ENCODE results near the gene HSD3B7.
A peak's percentile ranks its signal among the peaks of the same experiment; 100 is the strongest.

The HSD3B7 gene

DNA sequence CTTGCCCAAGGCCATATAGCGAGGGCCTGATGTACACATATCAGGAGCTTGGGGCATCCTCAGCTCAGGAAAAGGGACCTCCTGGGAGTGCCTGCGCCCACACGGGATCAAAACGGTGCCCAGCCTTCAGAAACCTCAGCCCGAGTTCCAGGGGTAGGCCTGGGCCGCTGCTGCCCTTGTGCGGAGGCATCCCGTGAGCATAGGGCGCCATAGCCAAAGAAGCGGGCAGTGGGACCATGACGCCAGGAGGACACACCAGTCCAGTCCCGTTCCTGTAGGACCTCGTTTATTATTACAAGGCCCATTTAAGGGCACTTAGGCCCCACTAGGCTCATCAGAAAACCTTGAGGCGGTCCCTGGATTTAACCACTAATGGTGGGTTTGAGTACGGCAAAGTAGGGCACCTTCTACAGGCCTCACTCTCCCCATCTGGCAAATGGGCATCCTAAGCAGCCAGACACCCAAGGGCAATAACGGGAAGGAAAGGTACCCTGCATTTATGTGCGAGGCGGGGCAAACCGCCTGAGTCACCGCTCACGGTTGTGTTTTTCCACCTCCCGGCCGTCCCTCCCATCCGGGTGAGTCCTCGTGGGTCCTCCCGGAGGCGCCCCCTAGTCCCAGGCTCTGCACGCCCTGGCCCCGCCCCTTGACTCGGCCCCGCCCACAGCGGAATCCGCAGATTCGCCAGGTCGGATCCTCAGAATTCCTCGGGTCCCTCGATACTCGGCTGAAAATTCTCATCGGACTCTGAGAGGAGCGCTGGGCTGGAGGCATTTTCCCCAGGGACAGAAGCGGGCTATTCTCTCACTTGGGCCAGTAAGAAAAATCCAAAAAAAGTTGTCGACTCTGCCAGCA lies 28.2 kb upstream of the HSD3B7 start:
- DNase-seq (ENCODE audit: low spot score), result peak; percentile 89

GRCh38 chr16:30957456-30958174 lies 27.4 kb upstream of the HSD3B7 start, which contains the start of gene SETD1A:
SETD1A (plus strand) TSS chr16:30957754; CDS start chr16:30958732, 978 bp downstream.
- DNase-seq (ENCODE audit: low spot score), result peak; percentile 97

DNA sequence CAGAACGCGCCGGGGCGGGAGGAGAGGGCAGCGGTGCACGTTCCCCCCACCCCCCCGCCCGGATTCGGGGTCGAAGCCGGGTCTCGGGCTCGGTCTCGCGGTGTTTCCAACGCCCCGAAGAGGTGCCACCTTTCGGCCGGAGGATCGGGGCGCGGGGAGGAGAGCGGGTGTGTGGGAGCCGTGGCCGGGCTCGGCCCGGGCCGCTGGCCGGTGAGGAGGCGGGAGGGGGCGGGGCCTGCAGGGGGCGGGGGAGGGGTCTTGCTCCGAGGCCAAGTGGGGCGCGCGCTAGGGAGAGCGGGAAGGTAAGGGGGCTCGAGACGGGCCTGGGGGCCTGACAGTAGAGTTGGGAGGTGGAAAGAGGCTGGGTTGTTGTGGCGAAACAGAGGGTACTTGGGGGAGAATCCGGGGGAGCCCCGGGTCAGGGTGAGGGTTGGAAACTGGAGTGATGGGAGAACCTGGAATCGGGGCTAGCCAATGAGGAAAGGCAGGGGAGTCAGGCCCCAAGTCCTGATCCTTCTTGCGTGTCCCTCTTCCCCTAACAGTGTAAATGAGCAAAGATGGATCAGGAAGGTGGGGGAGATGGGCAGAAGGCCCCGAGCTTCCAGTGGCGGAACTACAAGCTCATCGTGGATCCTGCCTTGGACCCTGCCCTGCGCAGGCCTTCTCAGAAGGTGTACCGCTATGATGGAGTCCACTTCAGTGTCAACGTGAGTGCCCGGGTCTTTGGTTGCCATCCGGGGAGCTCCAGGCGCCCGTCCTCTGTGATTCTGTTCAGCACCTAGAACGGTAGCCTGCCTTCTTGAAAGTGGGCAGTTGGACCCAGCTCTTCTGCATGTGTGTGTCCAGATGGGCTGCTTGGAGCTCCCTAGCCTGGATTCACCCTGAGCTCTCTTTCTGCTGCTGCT lies 26.6 kb upstream of the HSD3B7 start:
- peak; percentile 83 for DNase-seq (ENCODE audit: low spot score)

DNA sequence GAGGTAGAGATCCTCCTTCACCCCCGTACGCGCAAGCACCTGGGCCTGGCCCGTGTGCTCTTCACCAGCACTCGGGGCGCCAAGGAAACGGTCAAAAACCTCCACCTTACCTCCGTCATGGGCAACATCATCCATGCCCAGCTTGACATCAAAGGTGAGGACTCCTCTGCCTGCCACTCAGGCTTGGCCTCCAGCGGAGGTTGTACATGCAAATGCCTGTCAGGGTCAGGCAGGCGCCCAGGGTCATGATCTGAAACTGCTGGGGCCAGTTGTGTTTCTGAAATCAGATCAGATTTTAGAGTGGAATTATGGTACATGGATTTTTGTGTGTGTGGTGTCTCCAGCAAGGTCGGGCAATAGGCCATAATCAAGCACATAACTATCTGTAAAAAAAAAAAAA lies 23.6 kb upstream of the HSD3B7 start:
- no peak for DNase-seq (ENCODE audit: low spot score)

- DNase-seq (ENCODE audit: low spot score), result no peak
Observed at GRCh38 chr16:30963925-30964511, 21.0 kb upstream of the HSD3B7 start.

DNA sequence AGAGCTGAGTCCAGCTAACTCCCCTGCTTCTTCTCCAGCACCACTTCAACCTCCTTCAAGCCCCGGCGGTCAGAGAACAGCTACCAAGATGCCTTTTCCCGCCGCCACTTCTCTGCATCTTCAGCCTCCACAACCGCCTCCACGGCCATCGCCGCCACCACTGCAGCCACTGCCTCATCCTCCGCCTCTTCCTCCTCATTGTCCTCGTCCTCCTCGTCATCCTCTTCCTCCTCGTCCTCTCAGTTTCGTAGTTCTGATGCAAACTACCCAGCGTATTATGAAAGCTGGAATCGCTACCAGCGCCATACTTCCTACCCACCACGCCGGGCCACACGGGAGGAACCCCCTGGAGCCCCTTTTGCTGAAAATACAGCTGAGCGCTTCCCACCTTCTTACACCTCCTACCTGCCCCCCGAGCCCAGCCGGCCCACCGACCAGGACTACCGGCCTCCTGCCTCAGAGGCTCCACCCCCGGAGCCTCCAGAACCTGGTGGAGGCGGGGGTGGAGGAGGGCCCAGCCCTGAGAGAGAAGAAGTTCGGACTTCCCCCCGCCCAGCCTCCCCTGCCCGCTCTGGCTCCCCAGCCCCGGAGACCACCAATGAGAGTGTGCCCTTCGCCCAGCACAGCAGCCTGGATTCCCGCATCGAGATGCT lies 20.3 kb upstream of the HSD3B7 start:
- DNase-seq (ENCODE audit: low spot score), result no peak

DNA sequence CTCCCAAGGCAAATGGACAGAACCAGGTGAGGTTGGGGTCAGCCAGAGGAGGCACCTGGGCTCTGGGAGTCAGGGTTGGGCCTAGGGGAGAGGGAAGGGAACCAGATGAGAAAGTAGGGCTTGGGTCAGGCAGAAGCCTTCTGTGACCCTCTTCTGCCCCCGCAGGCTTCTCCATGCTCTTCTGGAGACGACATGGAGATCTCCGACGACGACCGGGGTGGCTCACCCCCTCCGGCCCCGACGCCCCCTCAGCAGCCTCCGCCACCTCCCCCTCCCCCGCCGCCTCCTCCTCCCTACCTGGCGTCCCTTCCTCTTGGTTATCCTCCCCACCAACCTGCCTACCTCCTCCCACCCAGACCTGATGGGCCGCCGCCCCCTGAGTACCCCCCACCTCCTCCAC lies 19.6 kb upstream of the HSD3B7 start:
- no peak for DNase-seq (ENCODE audit: low spot score)

DNA sequence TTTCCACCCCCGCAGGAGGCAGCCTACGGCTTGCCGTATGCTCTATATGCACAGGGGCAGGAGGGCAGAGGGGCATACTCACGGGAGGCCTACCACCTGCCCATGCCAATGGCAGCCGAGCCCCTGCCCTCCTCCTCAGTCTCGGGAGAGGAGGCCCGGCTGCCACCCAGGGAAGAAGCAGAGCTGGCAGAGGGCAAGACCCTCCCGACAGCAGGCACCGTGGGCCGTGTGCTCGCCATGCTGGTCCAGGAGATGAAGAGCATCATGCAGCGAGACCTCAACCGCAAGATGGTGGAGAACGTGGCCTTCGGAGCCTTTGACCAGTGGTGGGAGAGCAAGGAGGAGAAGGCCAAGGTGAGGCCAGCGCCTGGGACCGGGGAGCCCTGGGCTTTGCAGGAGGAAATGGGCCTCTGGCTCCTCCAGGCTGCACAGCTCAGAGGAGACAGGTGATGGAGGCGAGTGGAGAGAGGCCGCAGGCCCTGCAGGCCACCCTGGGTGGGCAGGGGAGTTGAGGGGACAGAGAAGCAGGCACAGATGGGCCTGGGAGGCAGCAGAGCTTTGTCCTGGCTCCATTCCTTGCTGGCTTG lies 18.9 kb upstream of the HSD3B7 start:
- no peak for DNase-seq (ENCODE audit: low spot score)

DNA sequence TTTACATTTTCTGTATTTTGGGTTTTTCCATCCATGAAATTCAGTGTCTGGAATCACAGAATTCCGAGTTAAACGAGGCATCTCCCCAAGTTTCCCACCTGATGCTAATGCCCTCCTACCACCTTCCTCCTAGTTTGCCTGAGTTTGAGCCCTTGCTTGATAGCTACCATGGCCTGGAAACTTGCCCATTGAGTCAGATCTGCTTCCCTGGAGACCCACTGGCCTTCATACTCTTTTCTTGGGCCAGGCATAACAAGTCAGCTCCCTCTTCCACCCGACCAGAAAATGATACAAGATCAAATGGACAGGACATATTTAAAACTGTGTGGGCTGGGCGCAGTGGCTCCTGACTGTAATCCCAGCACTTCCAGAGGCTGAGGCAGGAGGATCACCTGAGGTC lies 17.2 kb upstream of the HSD3B7 start:
- DNase-seq (ENCODE audit: low spot score), result no peak

DNA sequence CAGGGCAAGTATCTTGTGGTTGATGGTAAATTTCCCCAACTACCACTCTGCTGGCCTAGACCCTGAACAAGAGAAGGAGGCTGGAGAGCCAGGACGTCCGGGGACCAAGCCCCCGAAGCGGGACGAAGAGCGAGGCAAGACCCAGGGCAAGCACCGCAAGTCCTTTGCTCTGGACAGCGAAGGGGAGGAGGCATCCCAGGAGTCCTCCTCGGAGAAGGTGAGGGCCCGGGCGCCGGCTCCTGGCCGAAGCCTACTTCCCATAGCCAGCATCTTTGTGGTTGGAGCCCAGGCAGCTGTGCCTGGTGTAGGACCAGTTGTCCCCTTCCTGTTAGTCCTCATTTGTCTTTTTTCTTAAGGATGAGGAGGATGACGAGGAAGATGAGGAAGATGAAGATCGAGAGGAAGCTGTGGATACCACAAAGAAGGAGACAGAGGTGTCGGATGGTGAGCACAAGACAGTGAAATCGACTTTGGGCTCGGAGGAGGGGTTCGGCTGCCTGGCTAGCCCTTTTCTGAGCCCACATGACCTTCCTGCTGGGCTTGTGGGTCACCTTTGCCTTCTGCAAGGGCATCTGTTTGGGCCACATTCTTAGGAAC lies 15.7 kb upstream of the HSD3B7 start:
- DNase-seq (ENCODE audit: low spot score), result no peak

GRCh38 chr16:30971298-30971697 lies 13.7 kb upstream of the HSD3B7 start:
- DNase-seq (ENCODE audit: low spot score), result no peak

- no peak for DNase-seq (ENCODE audit: low spot score)
Observed at GRCh38 chr16:30972872-30973271, 12.1 kb upstream of the HSD3B7 start.

DNA sequence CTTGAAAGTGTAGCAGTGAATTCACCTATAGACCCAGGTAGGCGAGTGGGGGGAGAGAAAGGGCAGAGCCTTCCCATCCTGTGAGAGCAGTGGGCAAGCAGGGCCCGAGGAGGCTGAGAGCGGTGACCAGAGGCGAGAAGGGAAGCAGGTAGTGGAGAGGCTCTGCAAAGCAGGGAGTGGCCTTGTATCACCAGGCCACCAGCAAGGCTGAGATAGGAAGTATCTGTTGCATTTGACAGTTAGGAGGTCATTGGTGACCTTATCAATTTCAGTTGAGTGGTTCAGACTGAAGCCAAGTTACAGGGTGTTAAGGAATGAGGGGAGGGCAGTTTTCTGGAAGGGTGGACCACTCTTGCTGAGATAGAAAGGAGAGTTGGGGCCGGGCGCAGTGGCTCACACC lies 10.7 kb upstream of the HSD3B7 start:
- no peak for DNase-seq (ENCODE audit: low spot score)

- no peak for DNase-seq (ENCODE audit: low spot score)
Observed at GRCh38 chr16:30976486-30976885, 8.5 kb upstream of the HSD3B7 start.

DNA sequence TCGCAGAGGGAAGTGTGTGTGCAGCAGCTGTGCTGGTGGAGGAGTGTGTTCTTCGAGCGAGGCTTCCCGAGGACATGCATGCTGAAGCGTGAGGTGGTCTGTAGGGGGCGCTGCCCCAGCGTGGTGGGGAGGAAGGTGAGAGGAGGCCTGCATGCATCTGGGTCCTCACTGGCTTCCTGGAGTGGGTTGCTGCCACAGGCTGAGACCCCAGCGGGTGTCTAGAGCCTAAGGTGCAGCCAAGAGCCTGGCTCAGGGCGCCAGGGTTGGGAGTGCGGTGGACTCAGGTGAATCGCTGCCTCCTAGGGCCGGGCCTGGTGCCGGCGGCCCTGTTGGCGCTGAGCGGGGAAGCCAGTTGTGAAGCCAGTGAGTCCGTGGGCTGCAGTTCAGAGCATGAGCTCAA lies 7.5 kb upstream of the HSD3B7 start:
- DNase-seq (ENCODE audit: low spot score), result no peak

- no peak for DNase-seq (ENCODE audit: low spot score)
Observed at GRCh38 chr16:30979170-30980022, 5.6 kb upstream of the HSD3B7 start.

GRCh38 chr16:30980023-30980371 lies 5.0 kb upstream of the HSD3B7 start:
- no peak for DNase-seq (ENCODE audit: low spot score)

- no peak for DNase-seq (ENCODE audit: low spot score)
Observed at GRCh38 chr16:30980434-30980833, 4.6 kb upstream of the HSD3B7 start.

DNA sequence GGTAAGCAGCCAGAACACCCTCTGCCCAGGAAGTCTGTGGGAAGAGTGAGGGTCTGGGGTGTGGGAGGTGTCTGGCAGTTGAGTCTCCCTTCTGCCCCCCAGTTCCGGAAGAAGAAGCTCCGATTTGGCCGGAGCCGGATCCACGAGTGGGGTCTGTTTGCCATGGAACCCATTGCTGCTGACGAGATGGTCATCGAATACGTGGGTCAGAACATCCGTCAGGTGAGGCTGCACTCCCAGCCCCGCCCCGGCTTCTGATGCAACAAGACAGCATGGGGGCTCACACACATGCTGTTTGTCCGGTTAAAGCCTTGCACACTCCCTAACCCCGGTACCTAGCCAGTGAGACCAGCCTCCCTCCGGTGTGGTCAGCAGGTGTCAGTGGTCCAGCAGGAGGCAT lies 4.0 kb upstream of the HSD3B7 start:
- no peak for DNase-seq (ENCODE audit: low spot score)

All from left forelimb (tissue), 1 donor.